Type B pancreatic cell (in vitro differentiated cells): ENCODE data around the gene LYPD1. TPM values are rescaled to one million over a fixed set of nuclear protein-coding genes. Genes with fewer than 3 reads are reported as not detected.
"Not testable (repeated sequence)": the region's sequence is repeated elsewhere in the genome, so short reads cannot be mapped to it uniquely, and the experiment has no call there.

Experiments used
- DNase-seq: peaks from one replicate; pipeline ENCODE4 v3.0.0; 2021; ENCODE audit warnings: mixed read lengths; ENCODE audit not compliant: unreplicated experiment; ENCODE audit errors: extremely low spot score
- H3K27ac Mint-ChIP-seq: 2 replicates; pipeline ENCODE4 v1.8.0; 2021; ENCODE audit warnings: mild to moderate bottlenecking, mixed read lengths
- H3K27me3 Mint-ChIP-seq: 2 replicates; pipeline ENCODE4 v1.8.0; 2021; ENCODE audit warnings: mixed read lengths
- H3K36me3 Mint-ChIP-seq: 2 replicates; pipeline ENCODE4 v1.8.0; 2021; ENCODE audit warnings: mixed read lengths
- H3K4me1 Mint-ChIP-seq: one replicate; pipeline ENCODE4 v1.8.0; 2021; ENCODE audit warnings: mixed read lengths; ENCODE audit not compliant: unreplicated experiment
- H3K4me3 Mint-ChIP-seq: 2 replicates; pipeline ENCODE4 v1.8.0; 2021; ENCODE audit warnings: mild to moderate bottlenecking, mixed read lengths
- H3K9me3 Mint-ChIP-seq: 2 replicates; pipeline ENCODE4 v1.8.0; 2021; ENCODE audit warnings: mixed read lengths
- total RNA-seq: library from RNA; stranded (reverse); gene quantifications from 2 replicates; pipeline ENCODE4 v1.2.1, GENCODE V29; 2021; ENCODE audit warnings: low replicate concordance
- TF ChIP-seq, protein P1 (sequence below): fragments of 200-600 bp; sonication (generic); conservative IDR thresholded peaks from 2 replicates; pipeline ENCODE4 v1.5.0; 2021; ENCODE audit warnings: antibody characterized with exemption, mild to moderate bottlenecking

The LYPD1 gene
- total RNA-seq, 1 donor from 2014 or later, result 33.9 TPM

GRCh38 chr2:132701810-132702209 lies 31.8 kb upstream of the LYPD1 start:
- peaks cover 4% of the 10 kb centered on the region for H3K27me3 Mint-ChIP-seq
- H3K4me3 Mint-ChIP-seq, result no peak overlapping the region
- no peaks in the 10 kb centered on the region for H3K36me3 Mint-ChIP-seq
- no peak overlapping the region for H3K27ac Mint-ChIP-seq
- H3K4me1 Mint-ChIP-seq, result no peaks in the 10 kb centered on the region
- no peak for DNase-seq
- TF ChIP-seq, protein P1, sequence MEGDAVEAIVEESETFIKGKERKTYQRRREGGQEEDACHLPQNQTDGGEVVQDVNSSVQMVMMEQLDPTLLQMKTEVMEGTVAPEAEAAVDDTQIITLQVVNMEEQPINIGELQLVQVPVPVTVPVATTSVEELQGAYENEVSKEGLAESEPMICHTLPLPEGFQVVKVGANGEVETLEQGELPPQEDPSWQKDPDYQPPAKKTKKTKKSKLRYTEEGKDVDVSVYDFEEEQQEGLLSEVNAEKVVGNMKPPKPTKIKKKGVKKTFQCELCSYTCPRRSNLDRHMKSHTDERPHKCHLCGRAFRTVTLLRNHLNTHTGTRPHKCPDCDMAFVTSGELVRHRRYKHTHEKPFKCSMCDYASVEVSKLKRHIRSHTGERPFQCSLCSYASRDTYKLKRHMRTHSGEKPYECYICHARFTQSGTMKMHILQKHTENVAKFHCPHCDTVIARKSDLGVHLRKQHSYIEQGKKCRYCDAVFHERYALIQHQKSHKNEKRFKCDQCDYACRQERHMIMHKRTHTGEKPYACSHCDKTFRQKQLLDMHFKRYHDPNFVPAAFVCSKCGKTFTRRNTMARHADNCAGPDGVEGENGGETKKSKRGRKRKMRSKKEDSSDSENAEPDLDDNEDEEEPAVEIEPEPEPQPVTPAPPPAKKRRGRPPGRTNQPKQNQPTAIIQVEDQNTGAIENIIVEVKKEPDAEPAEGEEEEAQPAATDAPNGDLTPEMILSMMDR, result no peak
- H3K9me3 Mint-ChIP-seq, result no peaks in the 10 kb centered on the region

- H3K36me3 Mint-ChIP-seq, H3K4me3 Mint-ChIP-seq, DNase-seq, H3K27ac Mint-ChIP-seq, H3K9me3 Mint-ChIP-seq, H3K4me1 Mint-ChIP-seq, H3K27me3 Mint-ChIP-seq: not testable (repeated sequence)
Measured at GRCh38 chr2:132699802-132700201, 29.8 kb upstream of the LYPD1 start.

DNA sequence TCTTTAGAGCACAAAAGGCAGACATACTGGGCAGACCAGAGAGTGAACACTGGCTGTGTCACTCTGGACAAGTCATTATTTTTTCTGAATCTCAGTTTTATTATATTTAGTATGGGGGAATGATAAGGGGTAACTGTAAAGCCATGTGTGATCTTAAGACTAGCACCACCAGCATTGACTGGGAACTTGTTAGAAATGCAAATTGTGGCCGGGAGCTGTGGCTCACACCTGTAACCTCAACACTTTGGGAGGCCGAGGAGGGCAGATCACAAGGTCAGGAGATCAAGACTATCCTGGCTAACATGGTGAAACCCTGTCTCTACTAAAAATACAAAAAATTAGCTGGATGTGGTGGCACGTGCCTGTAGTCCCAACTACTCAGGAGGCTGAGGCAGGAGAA lies 28.3 kb upstream of the LYPD1 start:
- not testable (repeated sequence) for H3K4me3 Mint-ChIP-seq, H3K27me3 Mint-ChIP-seq, H3K4me1 Mint-ChIP-seq, DNase-seq, H3K9me3 Mint-ChIP-seq, H3K36me3 Mint-ChIP-seq, H3K27ac Mint-ChIP-seq

GRCh38 chr2:132697556-132698205 lies 27.7 kb upstream of the LYPD1 start:
- Mint-ChIP-seq H3K27ac (no peak overlapping the region), H3K4me3 (no peak overlapping the region), H3K27me3 (peaks cover 4% of the 10 kb centered on the region), H3K36me3 (no peaks in the 10 kb centered on the region), H3K4me1 (no peaks in the 10 kb centered on the region), H3K9me3 (peaks cover 4% of the 10 kb centered on the region)
- TF ChIP-seq, protein P1, result no peak
- DNase-seq, result no peak

- Mint-ChIP-seq H3K9me3 (peaks cover 10% of the 10 kb centered on the region), H3K4me1 (no peaks in the 10 kb centered on the region), H3K27ac (no peak overlapping the region), H3K27me3 (peaks cover 3% of the 10 kb centered on the region), H3K36me3 (peaks cover 6% of the 10 kb centered on the region), H3K4me3 (no peak overlapping the region)
- DNase-seq, result no peak
- TF ChIP-seq, protein P1, result no peak
Measured at GRCh38 chr2:132692816-132693215, 22.8 kb upstream of the LYPD1 start.

GRCh38 chr2:132691556-132691955 lies 21.6 kb upstream of the LYPD1 start:
- no peak overlapping the region for H3K27ac Mint-ChIP-seq
- TF ChIP-seq, protein P1, result no peak
- peaks cover 3% of the 10 kb centered on the region for H3K27me3 Mint-ChIP-seq
- H3K4me3 Mint-ChIP-seq, result no peak overlapping the region
- peaks cover 6% of the 10 kb centered on the region for H3K36me3 Mint-ChIP-seq
- DNase-seq, result no peak
- no peaks in the 10 kb centered on the region for H3K4me1 Mint-ChIP-seq
- peaks cover 10% of the 10 kb centered on the region for H3K9me3 Mint-ChIP-seq
